OCI-LY1 (cell line): ENCODE results near the gene TXNDC2.

Experiments used
- EZH2 ChIP-seq: fragments of 200-600 bp; sonication (generic), shearing (Covaris generic); IDR thresholded peaks from 2 replicates; pipeline ENCODE4 v1.8.0; 2017; ENCODE audit warnings: borderline replicate concordance, mixed run types, mild to moderate bottlenecking, antibody characterized with exemption, low read length, moderate library complexity, mixed read lengths
- TF ChIP-seq, protein P1 (sequence below): fragments of 200-600 bp; sonication (generic), shearing (Covaris generic); IDR thresholded peaks from 2 replicates; pipeline ENCODE4 v1.5.1; 2017; ENCODE audit warnings: mild to moderate bottlenecking, antibody characterized with exemption, low read length, moderate library complexity, mixed read lengths

DNA sequence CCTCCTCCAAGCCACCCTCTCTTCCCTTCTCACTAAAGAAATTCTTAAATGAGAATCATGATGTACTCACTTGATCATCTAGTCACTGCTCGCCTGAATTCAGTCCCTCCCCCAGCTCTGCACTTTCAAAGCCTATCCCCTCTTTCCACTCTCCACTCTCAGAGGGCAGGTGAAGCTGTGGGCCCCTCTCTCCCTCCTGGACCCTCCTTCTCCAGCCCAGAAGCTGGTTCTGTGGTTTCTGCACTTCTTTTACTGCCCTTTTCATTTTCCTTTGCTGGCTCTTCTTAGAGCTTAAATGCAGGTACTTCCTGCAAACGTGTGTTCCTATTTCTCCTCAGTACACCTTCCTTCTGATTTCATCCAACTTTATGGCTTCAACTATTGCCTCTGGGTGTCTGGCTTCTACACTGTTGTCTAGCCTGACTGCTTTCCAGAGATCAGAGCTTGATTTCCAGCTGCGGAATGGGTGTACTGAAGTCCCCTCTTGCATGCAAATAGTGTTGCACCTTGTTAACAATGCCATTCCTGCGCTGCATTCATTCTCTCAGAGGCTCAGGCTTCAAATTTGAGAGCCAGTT lies 15.3 kb upstream of the TXNDC2 start:
- TF ChIP-seq, protein P1, sequence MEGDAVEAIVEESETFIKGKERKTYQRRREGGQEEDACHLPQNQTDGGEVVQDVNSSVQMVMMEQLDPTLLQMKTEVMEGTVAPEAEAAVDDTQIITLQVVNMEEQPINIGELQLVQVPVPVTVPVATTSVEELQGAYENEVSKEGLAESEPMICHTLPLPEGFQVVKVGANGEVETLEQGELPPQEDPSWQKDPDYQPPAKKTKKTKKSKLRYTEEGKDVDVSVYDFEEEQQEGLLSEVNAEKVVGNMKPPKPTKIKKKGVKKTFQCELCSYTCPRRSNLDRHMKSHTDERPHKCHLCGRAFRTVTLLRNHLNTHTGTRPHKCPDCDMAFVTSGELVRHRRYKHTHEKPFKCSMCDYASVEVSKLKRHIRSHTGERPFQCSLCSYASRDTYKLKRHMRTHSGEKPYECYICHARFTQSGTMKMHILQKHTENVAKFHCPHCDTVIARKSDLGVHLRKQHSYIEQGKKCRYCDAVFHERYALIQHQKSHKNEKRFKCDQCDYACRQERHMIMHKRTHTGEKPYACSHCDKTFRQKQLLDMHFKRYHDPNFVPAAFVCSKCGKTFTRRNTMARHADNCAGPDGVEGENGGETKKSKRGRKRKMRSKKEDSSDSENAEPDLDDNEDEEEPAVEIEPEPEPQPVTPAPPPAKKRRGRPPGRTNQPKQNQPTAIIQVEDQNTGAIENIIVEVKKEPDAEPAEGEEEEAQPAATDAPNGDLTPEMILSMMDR: no peak
- no peak for TF ChIP-seq EZH2
